Right lobe of liver (tissue), 6 donors: ENCODE results near the gene NTM. TPM values are rescaled to one million over a fixed set of nuclear protein-coding genes. Genes with fewer than 3 reads are reported as not detected.

Experiments used
- ATAC-seq, 4 donors: fragments of 200-7000 bp; cut with Tn5 transposase; one replicate each; pipeline ENCODE4 v1.9.1; 2020; ENCODE audit warnings: mild to moderate bottlenecking in 4 of 4, moderate library complexity in 4 of 4
- DNase-seq, 3 donors: peaks; one replicate each; pipeline ENCODE4 v3.0.0-alpha.2; 2020
- H3K27ac ChIP-seq, 3 donors: fragments of 200-600 bp; one replicate each; pipeline ENCODE4 v1.8.0; 2022
- H3K27me3 ChIP-seq, 2 donors: fragments of 200-600 bp; one replicate each; pipeline ENCODE4 v1.8.0; 2022
- H3K36me3 ChIP-seq, 4 donors: fragments of 200-600 bp; sonication (generic) in 1 of 4; one replicate each; pipeline versions ENCODE4 v1.5.1 to v1.8.0; 2017 to 2022; ENCODE audit warnings: control low read depth in 1 of 4
- H3K4me1 ChIP-seq, 4 donors: fragments of 200-600 bp; sonication (generic) in 1 of 4; one replicate each; pipeline versions ENCODE4 v1.5.1 to v1.8.0; 2017 to 2022; ENCODE audit warnings: control low read depth in 1 of 4
- H3K4me3 ChIP-seq, 3 donors: fragments of 200-600 bp; one replicate each; pipeline ENCODE4 v1.8.0; 2022
- H3K9me3 ChIP-seq, 4 donors: fragments of 200-600 bp; sonication (generic) in 1 of 4; one replicate each; pipeline versions ENCODE4 v1.5.1 to v1.8.0; 2017 to 2022; ENCODE audit warnings: control low read depth in 1 of 4
- POLR2A ChIP-seq: fragments of 450-650 bp; IDR thresholded peaks from one replicate; pipeline ENCODE4 v1.6.1; 2017; ENCODE audit warnings: antibody characterized with exemption, mild to moderate bottlenecking
- WGBS: methylation state at CpG from one replicate; pipeline ENCODE4 v1.1.6; 2018; ENCODE audit warnings: low coverage, low lambda C conversion rate; ENCODE audit not compliant: insufficient coverage; ENCODE audit errors: missing lambda C conversion rate; 5-methylcytosine and 5-hydroxymethylcytosine counted together
- intact Hi-C, 2 donors: fragments of 100-400 bp; cut with DNase I; formaldehyde crosslinking; loops; one replicate each; pipeline versions ENCODE4 v1.11.2 to v1.14.1; 2022
- total RNA-seq, 6 experiments: library from RNA; depleted of rRNA in 2 of 6; stranded (reverse); fragments of >200 nt in 2 of 6; fragmentation: NEBNext Ultra II Directional in 3 of 6; extraction: Animal tissue kit (Norgen Biotek cat#: 25700) in 3 of 6; gene quantifications; one replicate each; pipeline versions ENCODE4 v1.1.0 to v1.2.4, GENCODE V29; 2016 to 2023
- TF ChIP-seq, protein P1 (sequence below), 4 donors: fragments of 200-600 bp in 3 of 4; fragments of 450-650 bp in 1 of 4; IDR thresholded peaks; one replicate each; pipeline versions ENCODE4 v1.5.1 to v1.8.0; 2016 to 2022; ENCODE audit warnings: antibody characterized with exemption in 4 of 4, mild to moderate bottlenecking in 2 of 4
- donor health status: DM: no; HTN: yes; CAD: no.
- donor health status: DM: no; HTN: no; CAD: no.
- donor health status: DM: no; HTN: no; CAD: no.
- donor health status: DM: no; HTN: yes; CAD: no.
- donor health status: DM: no; HTN: yes; CAD: no.

Gene NTM
- total RNA-seq, 6 experiments from 2014 or later: 0.35 TPM; not detected in 5

DNA sequence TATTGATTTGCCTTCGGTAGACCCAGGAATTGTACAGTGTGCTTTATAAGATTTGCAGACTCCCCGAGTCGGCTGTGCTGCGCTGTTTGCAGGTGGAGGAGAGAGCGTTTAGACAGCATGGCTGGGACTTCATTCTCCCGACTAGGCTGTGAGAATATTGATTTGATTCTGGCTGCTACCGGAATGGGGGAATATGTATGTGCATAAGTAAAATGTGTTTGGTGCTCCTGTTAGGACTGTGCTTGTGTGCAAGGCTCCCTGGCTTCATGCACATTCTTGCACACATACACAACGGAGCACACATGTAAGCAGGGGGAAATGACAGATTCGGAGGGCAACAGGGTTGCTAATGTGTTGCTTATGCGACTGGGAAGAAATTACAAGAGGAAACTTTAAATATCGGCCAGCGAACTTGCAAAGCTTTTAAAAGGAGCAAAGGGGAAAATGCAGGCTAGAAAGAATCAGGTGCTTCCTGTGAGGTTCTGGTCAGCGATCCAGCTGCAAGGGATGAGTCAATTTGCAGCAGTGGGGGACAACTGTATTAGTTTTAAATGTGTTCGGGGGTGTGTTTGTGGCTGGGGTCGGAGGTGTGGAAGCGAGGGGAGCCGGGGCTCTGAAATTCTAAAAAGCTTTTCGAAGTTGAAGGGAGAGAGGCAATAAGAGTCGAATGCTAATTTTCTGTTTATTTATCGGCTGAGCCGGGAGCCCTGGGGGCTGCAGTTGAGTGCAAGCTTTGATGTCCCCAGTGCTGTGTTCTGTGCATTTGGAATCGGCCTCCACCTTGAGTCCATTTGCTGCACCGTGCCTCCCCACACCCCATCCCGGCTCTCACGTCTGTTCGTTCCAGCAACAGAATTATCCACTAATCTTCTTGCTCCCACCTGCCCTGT is 731 bp downstream of the NTM start:
- DNase-seq (no peak), ATAC-seq (peak in 1 of 4 donors; percentile 26)
- TF ChIP-seq, protein P1, sequence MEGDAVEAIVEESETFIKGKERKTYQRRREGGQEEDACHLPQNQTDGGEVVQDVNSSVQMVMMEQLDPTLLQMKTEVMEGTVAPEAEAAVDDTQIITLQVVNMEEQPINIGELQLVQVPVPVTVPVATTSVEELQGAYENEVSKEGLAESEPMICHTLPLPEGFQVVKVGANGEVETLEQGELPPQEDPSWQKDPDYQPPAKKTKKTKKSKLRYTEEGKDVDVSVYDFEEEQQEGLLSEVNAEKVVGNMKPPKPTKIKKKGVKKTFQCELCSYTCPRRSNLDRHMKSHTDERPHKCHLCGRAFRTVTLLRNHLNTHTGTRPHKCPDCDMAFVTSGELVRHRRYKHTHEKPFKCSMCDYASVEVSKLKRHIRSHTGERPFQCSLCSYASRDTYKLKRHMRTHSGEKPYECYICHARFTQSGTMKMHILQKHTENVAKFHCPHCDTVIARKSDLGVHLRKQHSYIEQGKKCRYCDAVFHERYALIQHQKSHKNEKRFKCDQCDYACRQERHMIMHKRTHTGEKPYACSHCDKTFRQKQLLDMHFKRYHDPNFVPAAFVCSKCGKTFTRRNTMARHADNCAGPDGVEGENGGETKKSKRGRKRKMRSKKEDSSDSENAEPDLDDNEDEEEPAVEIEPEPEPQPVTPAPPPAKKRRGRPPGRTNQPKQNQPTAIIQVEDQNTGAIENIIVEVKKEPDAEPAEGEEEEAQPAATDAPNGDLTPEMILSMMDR (IDR thresholded peaks at IDR 0.05): no peak
- no peak for TF ChIP-seq POLR2A
- H3K36me3 ChIP-seq: no peaks in the 10 kb centered on the region
- H3K4me1 ChIP-seq: peaks cover 0 to 9% (median 0%) of the 10 kb centered on the region in 4 donors
- H3K9me3 ChIP-seq: no peaks in the 10 kb centered on the region
- 18% methylated on average over 26 of the region's 26 CpGs for WGBS
- peaks cover 0 to 17% of the 10 kb centered on the region in 2 donors for H3K27me3 ChIP-seq
- H3K27ac ChIP-seq: no peak overlapping the region
- no peak overlapping the region for H3K4me3 ChIP-seq
- intact Hi-C loops: no loop called here

DNA sequence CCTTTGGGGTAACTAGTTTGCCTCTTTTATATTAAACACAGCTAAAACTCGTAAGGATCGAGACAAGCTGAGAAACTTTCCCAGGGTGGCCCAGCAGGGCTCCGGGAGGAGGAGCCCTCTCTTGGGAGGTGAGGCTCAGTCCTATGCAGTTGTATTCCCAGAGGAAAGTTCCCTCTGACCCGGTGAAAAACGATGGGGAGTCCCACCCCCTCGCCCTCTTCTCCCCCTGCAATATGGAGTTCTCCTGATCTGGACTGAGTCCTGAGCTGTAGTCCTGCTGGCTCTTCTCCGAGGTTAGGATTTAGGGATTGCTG is 1.3 kb downstream of the NTM start:
- Histone ChIP-seq H3K4me1 (peaks cover 0 to 9% (median 0%) of the 10 kb centered on the region in 4 donors), H3K4me3 (no peak overlapping the region), H3K9me3 (no peaks in the 10 kb centered on the region), H3K27me3 (peaks cover 0 to 17% of the 10 kb centered on the region in 2 donors), H3K36me3 (no peaks in the 10 kb centered on the region), H3K27ac (no peak overlapping the region)
- ATAC-seq (no peak), DNase-seq (no peak)
- 18% methylated on average over 7 of the region's 7 CpGs for WGBS
- no peak for TF ChIP-seq POLR2A
- TF ChIP-seq, protein P1 (IDR thresholded peaks at IDR 0.05): no peak
- intact Hi-C loops: no loop called here

DNA sequence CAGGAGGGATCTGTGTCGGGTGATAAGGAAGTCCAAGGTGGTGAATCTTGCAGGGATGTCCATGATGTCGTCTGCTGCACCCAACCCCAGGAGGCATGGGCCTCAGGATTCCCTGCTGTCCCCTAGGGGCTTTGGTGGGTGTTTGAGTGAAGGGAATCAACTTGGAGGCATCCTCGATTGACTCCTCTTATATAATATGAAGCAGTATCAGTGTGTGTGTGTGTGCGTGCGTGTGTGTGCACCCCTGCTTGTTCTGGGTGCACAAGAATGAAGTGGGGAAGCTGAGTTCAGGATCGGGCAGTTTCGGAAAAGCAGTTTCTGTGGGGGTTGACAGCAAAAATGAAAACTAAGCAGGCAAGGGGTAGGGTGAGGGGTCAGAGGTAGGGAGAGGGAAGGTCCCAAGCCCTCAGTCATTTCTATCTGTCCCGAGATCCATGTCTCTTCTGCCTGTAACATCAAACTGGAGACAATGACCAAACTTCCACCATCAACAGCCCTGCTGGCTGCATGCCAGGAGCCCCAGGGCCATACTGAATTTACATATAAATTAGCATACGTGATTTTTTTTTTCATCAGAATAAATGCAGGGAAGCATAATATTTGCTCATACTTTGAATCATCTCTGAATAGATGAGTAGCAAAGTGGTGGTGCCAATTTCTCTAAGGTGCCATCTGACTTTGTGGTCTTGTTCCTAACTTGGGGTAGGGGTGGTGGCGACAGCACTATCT is 2.0 kb downstream of the NTM start:
- H3K9me3 ChIP-seq: no peaks in the 10 kb centered on the region
- no peak for DNase-seq
- no peak for ATAC-seq
- H3K27ac ChIP-seq: no peak overlapping the region
- intact Hi-C loops: no loop called here
- H3K36me3 ChIP-seq: no peaks in the 10 kb centered on the region
- peaks cover 0 to 17% of the 10 kb centered on the region in 2 donors for H3K27me3 ChIP-seq
- no peak for TF ChIP-seq POLR2A
- TF ChIP-seq, protein P1 (IDR thresholded peaks at IDR 0.05): no peak
- no peak overlapping the region for H3K4me3 ChIP-seq
- H3K4me1 ChIP-seq: peaks cover 0 to 9% (median 0%) of the 10 kb centered on the region in 4 donors
- WGBS: 41% methylated on average over 9 of the region's 10 CpGs

DNA sequence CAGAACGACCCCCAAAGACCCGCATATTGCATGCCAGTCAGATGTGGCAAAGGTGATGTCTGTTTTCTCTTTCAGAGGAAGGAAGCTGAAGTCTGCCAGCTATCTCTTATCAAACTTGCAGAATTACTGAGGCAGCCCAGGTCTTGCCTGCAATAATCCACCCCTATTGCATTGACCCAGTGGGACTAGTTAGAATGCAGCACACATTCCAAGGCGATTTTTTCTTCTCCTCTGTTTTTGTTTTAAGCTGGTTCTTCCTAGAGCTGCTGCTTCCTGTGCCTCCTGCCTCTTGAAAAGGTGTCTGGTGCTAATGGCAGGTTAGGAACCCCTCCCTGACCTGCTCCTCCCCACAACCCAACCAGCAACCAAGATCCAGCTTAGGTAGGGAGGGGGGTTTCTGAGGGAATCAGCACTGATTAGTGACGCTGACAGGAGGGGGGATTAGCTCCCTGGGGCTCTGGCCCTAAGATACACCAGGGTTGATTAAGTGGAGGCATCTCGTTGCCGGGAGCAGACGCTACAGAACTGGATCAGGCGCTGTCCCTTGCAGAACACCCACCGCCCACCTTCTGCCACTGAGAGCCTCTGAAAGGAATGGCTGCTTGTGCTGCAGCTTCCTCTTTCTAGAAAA is 2.8 kb downstream of the NTM start:
- TF ChIP-seq POLR2A: no peak
- TF ChIP-seq, protein P1 (IDR thresholded peaks at IDR 0.05): no peak
- 38% methylated on average over 3 of the region's 9 CpGs for WGBS
- intact Hi-C loops: no loop called here
- Histone ChIP-seq H3K36me3 (no peaks in the 10 kb centered on the region), H3K27ac (no peak overlapping the region), H3K27me3 (peaks cover 0 to 17% of the 10 kb centered on the region in 2 donors), H3K4me3 (no peak overlapping the region), H3K4me1 (peaks cover 0 to 9% (median 0%) of the 10 kb centered on the region in 4 donors), H3K9me3 (no peaks in the 10 kb centered on the region)
- DNase-seq (no peak), ATAC-seq (no peak)
